Activated T-cell treated with anti-CD3 and anti-CD28 coated beads, Interleukin-2, amount 50 U/mL, for 4 hours (primary cell): ENCODE measurements around the gene NAPEPLD. TPM values are rescaled to one million over a fixed set of nuclear protein-coding genes. Genes with fewer than 3 reads are reported as not detected.

Experiments used
- total RNA-seq, 3 donors: library from RNA; stranded (reverse); gene quantifications; one replicate each; pipeline ENCODE4 v1.2.1, GENCODE V29; 2021

Gene NAPEPLD
- total RNA-seq, 3 donors from 2014 or later, result 4.7 to 8.0 (median 5.5) TPM

Other genes with a start within 250 kb of the NAPEPLD start
- gene LRRC17, start 236.1 kb downstream of the NAPEPLD start, total RNA-seq, result under 1 TPM in 1 of 3 donors, not detected in 2; 0.14 TPM
- 1 to 10 TPM in 1 of 3 donors, under 1 TPM in 2; 0.84 to 1.1 (median 0.96) TPM for gene FBXL13, start 74.3 kb downstream of the NAPEPLD start, total RNA-seq
- 10 to 100 TPM; 54.3 to 58.3 (median 55.1) TPM for gene ARMC10, start 74.0 kb downstream of the NAPEPLD start, total RNA-seq
- 10 to 100 TPM; 81.3 to 87.7 (median 87.4) TPM for gene PMPCB, start 148.3 kb upstream of the NAPEPLD start, total RNA-seq
- gene DNAJC2, start 195.7 kb upstream of the NAPEPLD start, total RNA-seq, result 10 to 100 TPM; 93.8 to 99.4 (median 97.2) TPM
- gene PSMC2, start 198.5 kb upstream of the NAPEPLD start, total RNA-seq, result 100 to 1,000 TPM; 277 to 314 (median 299) TPM